ENCODE measurements around the gene BMERB1.

GRCh38 chr16:15434425-15435215 is at the start of gene BMERB1:
- no peak for TF ChIP-seq CTCF (IDR thresholded peaks at IDR 0.05)
- no peak for TF ChIP-seq POLR2A (IDR thresholded peaks at IDR 0.05)
- TF ChIP-seq EP300 (IDR thresholded peaks at IDR 0.05), result no peak
- TF ChIP-seq POLR2AphosphoS5 (IDR thresholded peaks at IDR 0.05), result peak; percentile 45 to 92 (median 89)
